Fibroblast of villous mesenchyme (primary cell): ENCODE results near the gene KCNK3. TPM values are rescaled to one million over a fixed set of nuclear protein-coding genes. Genes with fewer than 3 reads are reported as not detected.

Experiments used
- DNase-seq: peaks from one replicate; pipeline ENCODE4 v3.0.0-alpha.2; 2010; ENCODE audit warnings: low read depth
- H3K4me3 ChIP-seq: 2 replicates; pipeline ENCODE4 v1.5.1; 2011; ENCODE audit warnings: low read depth, mild to moderate bottlenecking, low read length
- CTCF ChIP-seq: IDR thresholded peaks from 2 replicates; pipeline ENCODE4 v1.5.1; 2012; ENCODE audit warnings: low read depth, mild to moderate bottlenecking, low read length; ENCODE audit not compliant: insufficient read depth
- total RNA-seq: library from RNA; depleted of rRNA; stranded (reverse); fragments of >200 nt; gene quantifications from 2 replicates; pipeline ENCODE4 v1.2.3, GENCODE V29; 2012

KCNK3 gene
- total RNA-seq, 1 donor, result under 0.01 TPM

- no peak for TF ChIP-seq CTCF
- DNase-seq, result no peak
Measured at GRCh38 chr2:26722911-26723310, 30.4 kb downstream of the KCNK3 start.

GRCh38 chr2:26723475-26723874 lies 31.0 kb downstream of the KCNK3 start:
- TF ChIP-seq CTCF, result no peak
- no peak for DNase-seq

More at GRCh38 chr2:26722911-26723310, 30.4 kb downstream of the KCNK3 start:
- H3K4me3 ChIP-seq, result no peak overlapping the region

GRCh38 chr2:26723991-26724750 lies 31.6 kb downstream of the KCNK3 start:
- H3K4me3 ChIP-seq, result no peak overlapping the region
- peak; percentile 85 for DNase-seq
- TF ChIP-seq CTCF, result no peak

More at GRCh38 chr2:26723475-26723874, 31.0 kb downstream of the KCNK3 start:
- no peak overlapping the region for H3K4me3 ChIP-seq

- no peak for TF ChIP-seq CTCF
- no peak overlapping the region for H3K4me3 ChIP-seq
- DNase-seq, result no peak
Measured at GRCh38 chr2:26724784-26725520, 32.4 kb downstream of the KCNK3 start.

GRCh38 chr2:26725521-26725820 lies 32.9 kb downstream of the KCNK3 start:
- no peak for DNase-seq
- TF ChIP-seq CTCF, result no peak
- H3K4me3 ChIP-seq, result no peak overlapping the region

GRCh38 chr2:26726228-26726627 lies 33.7 kb downstream of the KCNK3 start:
- no peak for TF ChIP-seq CTCF
- no peak for DNase-seq
- no peak overlapping the region for H3K4me3 ChIP-seq
